Bone marrow (tissue), 2 donors: ENCODE measurements around the gene PTPN3.
"Not testable (repeated sequence)": the region's sequence is repeated elsewhere in the genome, so short reads cannot be mapped to it uniquely, and the experiment has no call there.

Experiments used
- DNase-seq, 2 donors: peaks; one replicate each; lab custom pipeline; 2025; lab: John Stamatoyannopoulos, UW

PTPN3 gene

DNA sequence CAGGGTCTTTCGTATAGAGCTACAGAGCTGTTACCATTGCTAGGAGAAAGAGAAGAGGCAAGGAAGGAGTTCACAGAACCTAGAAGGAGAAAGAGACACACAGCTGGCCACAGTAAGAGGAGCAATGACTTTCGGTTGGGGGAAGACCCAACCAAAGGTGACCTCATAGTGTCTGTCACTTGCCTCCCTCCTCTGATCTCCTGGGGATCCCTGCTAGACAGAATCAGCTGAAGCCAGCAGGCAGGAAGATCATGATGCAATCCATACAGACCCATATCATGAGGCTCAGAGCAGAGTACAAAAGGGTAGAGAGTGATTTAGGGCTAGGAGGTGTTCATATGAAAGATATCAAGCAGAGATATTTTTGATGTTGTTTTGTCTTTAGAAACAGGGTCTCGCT lies 151.2 kb downstream of the PTPN3 start:
- no peak for DNase-seq

DNA sequence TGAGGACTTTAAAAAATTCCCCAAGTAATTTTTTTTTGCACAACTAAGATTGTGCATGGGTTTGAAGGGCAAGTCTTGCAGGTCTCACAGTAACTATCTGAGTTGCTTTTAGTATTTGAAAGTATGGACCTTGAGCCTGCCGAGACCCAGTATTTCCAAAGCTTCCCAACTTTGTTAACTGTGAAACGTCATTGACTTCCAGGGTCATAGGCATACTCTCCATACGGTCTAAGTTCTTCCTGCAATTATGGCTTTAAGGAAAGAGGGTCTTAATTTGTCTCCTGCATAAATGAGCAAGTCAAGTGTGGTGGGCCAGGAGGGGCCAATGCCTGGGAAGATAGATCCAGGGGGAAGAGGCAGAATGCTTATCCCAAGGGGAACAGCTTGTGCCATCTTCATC lies 153.2 kb downstream of the PTPN3 start:
- DNase-seq, result no peak

DNA sequence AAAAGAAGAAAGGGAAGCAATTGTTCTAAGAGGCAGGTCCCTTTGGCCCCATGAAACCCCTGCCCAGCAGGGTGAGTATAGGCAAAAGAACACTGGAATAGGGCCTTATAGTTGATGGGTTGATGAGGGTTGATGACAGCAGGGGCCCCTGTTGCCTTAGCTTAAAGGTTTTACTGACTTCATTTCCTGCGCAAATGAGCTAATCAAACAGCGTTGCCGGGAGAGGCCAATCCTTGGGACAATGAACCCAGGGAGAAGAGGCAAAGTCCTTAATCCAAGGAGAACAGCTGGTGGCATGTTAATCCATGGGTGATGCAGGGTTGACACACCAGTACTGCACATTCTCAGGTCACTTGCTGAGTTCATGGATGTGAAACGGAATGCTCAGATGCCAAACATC lies 155.2 kb downstream of the PTPN3 start:
- no peak for DNase-seq

DNA sequence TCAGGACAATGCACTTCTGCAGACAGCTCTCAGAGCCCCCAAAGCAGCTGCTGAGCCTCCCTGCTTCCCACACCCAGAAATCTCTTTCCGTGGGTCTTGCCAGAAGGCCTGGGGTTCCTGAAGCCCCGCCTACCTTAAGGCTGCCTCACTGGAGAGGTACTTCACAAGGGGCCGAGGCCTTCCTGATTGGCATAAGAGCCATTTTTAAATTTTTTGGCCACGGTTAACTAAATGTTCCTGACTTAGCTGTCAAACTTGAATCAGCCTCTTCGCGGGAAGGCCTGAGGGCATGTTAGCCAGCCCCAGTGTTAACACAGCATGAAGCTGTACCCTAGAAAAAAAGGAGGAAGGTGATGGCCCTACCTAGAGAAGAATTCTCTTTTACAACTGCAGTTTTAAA lies 156.5 kb downstream of the PTPN3 start:
- DNase-seq, result no peak

DNA sequence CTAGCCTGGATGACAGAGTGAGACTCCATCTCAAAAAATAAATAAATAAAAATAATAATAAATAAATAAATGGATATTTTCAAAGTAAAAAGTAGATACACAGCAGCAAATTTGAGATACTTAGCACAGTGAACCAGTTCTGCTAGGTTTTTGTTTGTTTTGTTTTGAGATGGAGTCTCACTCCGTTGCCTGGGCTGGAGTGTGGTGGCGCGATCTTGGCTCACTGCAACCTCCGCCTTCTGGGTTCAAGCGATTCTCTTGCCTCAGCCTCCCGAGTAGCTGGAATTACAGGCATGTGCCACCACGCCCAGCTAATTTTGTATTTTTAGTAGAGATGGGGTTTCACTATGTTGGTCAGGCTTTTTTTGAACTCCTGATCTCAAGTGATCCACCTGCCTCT lies 157.1 kb downstream of the PTPN3 start:
- not testable (repeated sequence) for DNase-seq

DNA sequence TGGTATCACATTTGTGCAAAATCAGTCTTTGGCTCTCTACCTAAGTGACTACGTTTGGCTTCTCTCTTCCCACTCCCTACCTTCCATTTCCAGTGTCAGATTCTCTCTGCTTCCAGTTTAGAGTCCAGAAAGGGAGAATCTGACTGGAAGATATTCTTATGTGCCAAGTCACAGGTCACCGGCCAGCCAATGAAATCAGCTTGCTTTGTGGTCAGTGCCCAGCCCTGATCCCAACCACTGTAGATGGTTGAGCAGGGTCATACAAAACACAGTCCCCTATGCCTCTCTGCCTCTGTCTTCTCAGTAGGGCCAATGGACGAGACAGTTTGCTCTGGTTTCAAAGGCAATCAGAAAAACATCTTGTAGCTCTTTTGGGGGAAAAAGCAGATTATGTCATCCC lies 161.7 kb downstream of the PTPN3 start:
- no peak for DNase-seq

DNA sequence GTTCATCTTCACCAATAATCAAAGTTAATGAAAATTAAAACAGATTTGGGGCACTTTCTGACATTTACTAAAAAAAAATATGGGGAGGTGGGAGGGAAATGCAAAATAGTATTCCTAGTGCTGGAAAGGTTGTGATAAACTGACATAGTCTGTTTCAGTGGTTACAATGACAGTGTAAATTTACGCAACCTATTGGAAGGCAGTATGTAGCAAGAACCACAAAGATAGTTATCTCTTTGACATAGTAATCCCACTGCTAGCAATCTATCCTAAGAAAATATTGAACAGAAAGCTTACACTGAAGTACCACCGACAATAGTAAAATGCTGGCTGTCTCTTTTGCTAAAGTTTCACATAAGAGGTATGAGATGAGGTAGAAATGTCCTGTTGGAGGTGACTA lies 162.2 kb downstream of the PTPN3 start:
- no peak for DNase-seq

DNA sequence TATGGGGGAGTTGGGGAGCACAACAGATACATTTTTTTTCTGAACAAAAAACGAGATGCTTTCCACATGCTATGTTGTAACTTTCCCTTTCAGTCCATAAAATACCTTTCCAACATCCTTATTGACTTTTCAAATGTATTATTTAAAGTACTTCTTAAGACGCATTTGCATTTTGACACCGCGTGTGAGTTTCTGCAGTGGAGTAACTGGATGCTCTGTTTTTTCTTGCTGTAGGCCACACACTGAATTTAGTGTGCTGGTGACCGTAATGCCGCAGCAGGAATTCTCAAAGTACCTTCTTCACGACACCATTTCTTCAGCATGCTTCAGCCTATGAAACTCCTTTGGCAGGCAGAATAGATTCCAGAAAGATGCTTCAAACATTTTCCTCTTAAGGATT lies 163.0 kb downstream of the PTPN3 start:
- no peak for DNase-seq

DNA sequence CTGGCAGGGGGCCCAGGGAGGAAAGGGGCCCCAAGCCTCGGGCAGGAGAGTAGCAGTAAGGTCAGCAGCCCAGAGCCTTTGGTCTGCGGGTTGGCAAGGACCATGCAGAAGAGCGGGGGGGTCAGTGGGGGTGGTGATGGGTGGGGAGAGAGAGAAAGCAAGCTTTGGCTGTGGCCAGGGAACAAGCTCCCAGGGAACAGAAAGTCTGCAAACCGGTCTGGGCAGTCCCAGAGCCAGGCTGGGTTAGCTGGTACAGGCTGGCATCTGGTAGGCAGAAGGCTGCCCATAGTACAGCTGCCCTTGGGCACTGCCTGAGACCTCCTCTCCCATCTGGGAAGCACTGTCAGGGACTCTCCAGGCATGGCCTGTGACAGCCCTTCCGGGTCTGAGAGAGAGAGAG lies 166.8 kb downstream of the PTPN3 start:
- no peak for DNase-seq

DNA sequence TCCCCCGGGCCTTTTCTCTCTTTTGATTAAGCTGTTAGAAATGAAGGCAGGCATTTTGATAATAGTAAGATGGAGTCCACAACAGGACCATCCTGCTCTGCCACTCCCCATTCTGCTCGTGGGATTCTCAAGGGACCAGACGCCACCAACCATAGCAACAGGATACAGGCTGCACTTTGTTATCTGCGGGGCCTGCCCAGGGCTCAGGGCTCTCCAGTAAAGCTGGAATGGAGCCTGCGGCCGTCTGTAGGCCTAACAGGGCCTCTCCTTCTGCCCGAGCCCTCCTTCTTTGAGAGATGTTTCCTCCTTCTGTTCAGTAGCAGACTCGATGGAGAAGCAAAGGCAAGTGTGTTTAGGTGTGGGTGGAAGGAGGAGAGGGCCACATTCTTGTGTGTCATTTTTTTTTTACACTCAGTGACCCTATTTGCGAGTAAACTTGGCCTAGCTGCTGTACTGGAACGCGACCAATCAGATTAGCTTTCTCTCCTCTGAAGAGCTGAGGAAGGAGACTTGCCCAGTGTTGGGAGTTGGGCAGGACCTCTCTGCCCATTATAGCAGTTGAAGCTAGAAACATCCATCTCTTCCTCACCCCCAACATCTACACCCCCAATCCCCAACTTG lies 168.4 kb downstream of the PTPN3 start:
- DNase-seq, result no peak

DNA sequence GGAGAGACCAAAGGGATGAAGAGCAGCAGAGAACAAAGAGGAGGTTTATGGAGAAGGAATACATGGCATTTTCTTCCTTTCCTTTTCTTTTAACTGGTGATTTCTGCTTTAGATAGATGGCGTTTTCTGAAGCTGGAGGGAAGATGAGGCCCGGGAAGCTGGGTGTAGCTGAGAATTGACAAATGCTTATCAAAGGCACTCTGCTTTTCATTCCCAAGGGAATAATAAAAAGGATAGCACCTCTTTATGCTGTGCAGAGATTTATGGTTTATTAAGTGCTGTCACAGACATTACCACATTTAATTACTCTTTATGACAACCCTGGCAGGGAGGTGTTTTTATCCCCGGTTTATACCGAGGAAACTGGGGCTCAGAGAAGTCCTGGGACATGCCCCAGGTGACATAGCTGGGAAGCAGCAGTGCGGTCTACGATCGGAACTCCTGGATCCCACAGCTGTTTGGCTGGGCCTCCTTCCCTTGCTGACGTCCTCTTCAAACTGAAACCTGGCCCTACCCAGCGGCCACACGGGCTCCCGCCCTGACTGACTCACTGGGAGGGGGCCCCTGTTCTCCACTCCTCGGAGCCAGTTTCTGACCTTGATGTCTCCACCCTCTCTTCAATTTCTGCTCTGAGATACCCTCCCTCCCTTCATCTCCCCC lies 169.0 kb downstream of the PTPN3 start:
- DNase-seq, result no peak
